DMS53 treated with DMSO at 0.1 percent for 48 hours (cell line): ENCODE measurements around the gene TCFL5.

Experiments used
- DNase-seq: peaks from one replicate; lab custom pipeline; 2025; ENCODE audit not compliant: unreplicated experiment; lab: John Stamatoyannopoulos, UW

Gene TCFL5

DNA sequence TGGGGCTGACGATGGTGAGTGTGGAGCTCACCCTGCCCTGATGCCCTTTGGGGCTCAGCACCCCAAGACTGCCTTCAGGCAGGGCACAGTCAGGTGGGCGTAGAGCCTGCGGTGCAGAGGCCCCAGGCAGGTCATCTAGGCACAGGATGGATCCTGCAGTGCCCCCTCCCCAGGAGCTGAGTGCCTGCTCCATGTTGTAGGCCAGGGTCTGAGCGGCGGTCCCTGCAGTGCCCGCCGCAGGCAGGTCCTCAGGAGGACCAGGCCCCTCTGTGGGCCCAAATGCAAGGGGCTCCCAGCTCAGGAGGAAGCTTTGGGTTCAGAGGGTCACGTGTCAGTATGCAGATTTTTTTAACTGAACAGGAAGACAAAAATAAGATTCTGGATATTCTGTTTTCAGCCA lies 62.6 kb downstream of the TCFL5 start:
- DNase-seq, result no peak

DNA sequence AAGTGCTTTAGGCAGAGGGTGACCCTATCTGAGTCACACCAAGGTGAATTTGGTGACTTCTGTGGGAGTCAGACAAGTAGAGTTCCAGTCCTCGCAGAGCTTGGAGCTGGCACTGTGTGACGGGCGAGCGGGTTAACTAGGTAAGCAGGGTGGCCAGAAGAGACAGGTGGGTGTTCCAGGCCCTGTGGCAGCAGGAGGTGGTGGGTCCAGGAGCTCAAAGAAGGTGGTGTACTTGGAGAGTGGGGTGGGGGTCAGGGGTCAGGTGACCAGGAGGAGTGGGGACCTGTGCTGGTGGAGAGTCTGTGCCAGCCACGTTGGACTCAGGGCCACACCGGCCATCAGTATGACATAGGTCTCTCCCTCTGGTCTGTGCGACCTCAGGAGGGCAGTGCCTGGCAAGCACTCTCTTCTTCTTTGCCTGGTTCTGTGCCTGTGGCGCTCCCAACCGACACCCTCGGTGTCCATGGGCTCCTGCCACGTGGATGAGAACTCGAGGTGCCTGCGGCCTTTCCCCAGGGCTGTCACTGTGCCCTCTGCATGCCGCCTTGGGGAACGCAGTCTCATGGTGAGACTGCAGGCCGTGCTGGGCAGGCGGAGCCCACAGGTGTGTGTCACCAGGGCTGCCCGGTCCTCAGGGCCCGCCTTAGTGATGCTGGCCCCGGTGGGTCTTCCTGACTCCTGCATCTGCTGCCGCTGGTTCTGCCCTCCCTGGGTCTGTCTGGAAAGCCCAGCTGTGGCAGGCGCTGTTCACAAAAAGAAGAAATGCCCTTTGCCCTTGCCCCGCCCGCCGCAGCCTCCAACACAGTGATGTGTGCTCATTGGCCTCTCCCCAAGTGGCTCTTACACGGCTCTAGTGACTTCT lies 63.7 kb downstream of the TCFL5 start:
- DNase-seq, result no peak

DNA sequence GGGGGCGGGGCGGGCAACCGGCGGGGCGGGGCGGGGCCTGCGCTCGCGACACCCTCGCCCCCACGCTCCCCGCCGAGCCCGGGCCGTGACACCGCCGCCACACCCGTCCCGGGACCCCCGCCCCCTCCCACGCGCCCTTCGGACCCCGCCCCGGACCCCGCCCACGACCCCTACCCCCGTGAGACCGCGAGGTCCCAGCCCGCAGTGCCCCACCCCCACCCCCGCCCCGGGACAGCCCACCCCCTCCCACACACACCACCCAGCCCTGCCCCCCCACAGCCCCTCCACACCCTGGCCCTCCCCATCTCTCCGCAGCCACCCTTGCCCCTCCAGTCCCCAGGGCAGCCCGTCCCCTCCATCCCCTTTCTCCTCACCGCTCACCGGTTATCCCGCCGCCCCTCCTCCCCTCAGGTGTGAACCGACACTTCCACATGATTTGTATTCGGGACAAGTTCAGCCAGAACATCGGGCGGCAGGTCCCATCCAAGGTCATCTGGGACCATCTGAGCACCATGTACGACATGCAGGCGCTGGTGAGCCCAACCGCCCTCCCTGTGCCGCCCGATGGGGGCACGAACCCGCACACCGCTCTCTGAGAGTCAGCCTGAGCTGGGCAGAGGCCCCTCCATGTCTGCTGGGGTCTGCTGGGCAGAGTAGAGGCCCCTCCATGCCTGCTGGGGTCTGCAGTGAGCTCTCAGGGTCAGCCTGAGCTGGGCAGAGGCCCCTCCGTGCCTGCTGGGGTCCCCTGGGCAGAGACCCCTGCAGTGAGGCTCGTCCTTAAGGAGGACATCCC lies 64.7 kb downstream of the TCFL5 start:
- DNase-seq, result no peak

DNA sequence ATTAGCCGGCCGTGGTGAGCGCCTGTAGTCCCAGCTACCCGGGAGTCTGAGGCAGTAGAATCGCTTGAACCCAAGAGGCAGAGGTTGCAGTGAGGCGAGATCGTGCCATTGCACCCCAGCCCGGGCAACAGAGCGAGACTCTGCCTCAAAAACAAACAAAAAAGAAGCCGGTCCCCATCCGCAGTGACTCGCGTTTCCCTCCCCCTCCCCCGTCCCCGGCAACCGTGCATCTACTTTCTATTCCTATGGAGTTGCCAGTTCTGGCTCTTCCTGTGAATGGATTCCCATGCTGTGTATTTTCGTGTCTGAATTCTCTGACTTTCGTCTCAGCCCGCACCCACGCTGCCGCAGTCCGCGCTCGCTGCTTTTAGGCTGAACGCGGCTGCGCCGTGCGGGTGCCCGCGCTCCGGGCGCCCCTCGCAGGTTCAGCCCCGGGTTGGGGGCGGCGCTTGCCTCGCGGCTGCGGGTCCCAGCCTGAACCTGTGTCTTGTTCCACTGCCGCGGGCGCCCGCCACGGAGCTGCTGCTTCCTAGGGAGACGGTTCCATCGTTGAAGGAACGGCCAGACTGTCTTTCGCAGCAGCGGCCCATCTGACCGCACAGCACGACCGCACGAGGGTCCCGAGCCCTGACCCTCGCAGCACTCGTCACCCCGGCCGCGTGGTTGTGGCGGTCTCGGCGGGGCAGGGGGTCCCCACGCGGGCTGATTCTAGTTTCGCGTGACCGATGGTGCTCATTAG lies 66.4 kb downstream of the TCFL5 start:
- DNase-seq, result peak; percentile 71

DNA sequence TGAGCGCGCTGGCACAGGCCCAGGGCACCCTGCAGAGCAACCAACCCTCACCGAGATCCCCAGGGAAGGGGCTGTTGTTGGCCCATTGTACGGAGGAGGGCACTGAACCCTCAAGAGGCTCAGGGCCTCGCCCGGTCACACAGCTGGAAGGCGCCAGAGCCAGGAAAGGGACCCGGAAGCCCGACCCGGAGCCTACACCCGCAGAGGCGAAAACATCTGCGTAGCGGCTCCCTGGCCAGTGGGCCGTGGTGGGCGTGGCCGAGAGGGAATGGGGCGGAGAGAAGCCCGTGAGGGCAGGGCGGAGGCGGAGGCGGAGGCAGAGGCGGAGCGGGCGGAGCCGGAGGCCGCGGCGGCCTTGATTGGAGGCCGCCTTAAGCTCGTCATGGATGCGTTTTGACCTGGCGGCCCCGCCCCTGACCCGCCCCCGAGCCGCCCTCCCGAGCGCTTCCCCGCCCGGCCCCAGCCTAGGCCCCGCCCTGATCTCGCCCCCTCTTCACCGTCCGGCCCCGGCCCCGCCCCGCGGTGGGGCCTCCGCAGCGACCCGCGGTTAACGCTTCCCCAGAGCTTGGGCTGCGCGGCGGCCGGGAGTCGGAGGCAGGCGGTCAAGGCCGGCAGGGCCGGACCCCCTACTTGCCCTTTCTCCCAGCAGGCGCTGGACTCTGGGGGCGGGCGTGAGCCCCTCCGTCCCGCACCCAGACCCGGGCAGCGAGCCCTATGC lies 67.5 kb downstream of the TCFL5 start:
- DNase-seq, result peak; percentile 88

DNA sequence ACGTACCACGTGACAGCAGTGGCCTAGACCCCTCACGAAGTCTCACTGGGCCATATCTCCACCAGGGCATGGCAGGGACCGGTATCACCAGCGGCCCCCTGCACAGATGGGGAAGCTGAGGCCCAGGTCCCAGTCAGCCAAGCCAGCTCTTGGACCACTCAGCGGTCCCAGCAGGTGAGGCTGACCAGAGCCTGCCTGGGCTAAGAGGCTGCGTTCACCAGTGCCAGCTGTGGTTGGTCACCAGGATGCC lies 67.9 kb downstream of the TCFL5 start:
- DNase-seq, result no peak

DNA sequence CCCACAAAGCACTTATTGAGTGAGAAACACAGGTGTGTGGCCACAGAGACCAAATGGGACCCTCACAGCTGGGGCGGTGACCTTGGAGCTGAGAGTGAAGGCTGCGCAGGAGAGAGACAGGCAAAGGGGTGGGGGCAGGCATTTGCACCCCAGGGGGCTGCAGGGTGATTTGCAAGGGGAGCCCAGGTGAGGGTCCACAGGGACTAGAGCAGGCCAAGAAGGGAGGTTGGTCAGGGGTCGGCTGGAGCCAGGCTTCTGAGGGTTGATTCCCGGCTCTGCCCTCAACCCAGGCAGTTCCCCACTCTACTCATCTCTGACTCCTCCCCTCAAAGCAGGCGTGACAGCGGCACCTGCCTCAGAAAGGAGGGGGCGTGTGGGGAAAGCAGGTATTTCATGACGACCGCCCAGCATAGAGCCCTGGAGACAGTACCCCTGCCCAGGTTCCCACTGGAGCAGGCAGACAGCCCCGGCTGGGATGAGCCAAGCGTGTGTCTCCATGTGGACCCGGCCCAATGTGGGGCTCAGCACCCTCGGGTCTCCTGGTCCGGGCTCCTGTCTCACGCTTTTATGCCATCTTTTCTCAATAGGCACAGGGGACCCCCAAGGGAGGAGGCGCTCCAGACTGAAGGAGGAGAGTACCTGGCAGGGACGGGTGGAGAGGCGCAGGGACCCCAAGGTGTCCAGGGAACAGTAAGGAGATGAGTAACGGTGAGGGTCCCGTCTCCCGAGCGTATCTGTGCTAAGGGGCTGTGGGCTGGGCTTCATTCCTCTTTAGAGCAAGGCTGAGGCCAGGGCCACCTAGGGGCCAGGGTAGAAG lies 68.5 kb downstream of the TCFL5 start:
- DNase-seq, result no peak

DNA sequence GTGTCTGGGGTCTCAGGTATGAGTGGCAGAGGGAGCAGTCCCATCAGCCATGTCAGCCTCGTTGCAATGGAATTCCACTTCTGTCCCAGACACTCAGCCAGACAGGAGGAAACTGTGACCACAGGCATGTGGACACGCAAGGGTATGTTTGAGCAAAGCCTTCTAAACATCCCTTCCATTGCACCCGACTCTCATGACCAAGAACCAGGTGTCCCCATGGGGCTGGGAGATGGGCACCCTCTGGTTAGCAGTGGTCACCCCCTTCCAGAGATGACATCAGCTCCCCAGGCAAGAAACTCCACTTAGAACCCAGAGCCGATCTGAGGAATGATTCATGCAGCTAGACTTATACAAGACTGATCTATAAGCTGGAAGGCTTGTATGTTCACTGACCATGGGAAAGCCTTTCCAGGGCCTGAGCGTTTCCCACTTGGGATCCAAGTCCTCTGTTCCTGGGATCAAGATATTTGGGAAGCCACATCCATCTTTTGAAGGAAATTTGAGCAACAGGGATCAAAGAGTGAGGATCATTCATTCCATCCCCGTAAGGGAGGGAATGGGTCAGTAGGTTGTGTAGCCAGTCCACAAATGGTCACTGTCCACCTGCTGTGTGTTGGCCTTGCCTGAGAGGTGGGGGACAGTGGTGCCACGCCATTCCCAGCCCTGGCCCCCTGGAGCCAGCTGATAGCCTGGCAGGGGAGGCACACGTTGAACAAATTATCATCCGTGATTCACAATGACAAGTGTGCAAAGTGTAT lies 69.3 kb downstream of the TCFL5 start:
- DNase-seq, result no peak

DNA sequence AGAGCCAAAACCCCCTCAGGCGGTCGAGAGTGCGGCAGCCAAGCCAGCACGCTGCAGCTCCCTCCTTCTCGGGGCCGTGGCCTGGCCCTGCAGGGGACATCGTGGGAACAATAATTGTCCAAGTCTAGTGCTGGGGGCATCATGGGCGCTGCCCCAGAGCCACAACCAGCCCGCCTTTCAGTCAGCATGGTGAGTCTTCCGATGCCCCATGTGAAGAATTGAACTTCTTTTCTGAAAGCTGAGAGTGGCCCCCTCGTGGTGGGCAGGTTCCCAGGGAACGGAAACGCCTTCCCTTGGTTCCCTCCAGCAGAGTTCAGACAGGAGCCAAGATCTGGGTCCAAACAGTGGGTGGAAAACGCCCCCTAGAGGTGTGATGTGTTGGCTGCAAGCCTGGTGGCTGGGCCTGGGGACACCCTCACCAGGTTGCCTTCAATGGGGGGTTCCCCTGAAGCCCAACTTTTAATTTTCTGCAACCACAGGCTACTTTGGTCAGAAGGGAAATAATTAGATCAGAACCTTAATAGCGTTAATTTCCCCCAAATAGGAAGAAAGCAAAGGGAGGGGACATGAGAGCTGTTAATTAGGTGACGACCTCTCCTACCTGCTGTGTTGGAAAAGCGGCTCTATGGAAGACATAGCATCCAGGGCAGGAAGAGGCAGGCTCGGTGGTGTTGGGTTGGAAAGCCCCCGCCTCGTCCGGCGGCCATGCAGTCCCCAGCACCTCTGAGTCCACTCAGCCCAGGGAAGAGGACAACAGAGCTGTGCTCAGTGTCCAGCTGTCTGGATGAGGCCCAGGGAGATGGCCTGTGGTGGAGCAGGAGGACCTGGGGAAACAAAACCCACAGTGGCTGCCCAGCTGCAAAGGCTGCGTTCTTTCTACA lies 70.1 kb downstream of the TCFL5 start:
- DNase-seq, result peak; percentile 46
